ENCODE measurements around the gene CATSPERZ. TPM values are rescaled to one million over a fixed set of nuclear protein-coding genes. Genes with fewer than 3 reads are reported as not detected.
A peak's percentile ranks its signal among the peaks of the same experiment; 100 is the strongest.

CATSPERZ gene
- total and polyA plus RNA-seq, 2 of the 13 experiments (the other 11 are each of a cell fraction or from before 2014, with no cell fraction given): 0.22 to 0.48 TPM

- TF ChIP-seq SATB2 (CRISPR knock-in tag; IDR thresholded peaks at IDR 0.05): 0 out of 2 replicates have a peak, but pooled peaks have one; percentile 28
- TF ChIP-seq, protein P1, sequence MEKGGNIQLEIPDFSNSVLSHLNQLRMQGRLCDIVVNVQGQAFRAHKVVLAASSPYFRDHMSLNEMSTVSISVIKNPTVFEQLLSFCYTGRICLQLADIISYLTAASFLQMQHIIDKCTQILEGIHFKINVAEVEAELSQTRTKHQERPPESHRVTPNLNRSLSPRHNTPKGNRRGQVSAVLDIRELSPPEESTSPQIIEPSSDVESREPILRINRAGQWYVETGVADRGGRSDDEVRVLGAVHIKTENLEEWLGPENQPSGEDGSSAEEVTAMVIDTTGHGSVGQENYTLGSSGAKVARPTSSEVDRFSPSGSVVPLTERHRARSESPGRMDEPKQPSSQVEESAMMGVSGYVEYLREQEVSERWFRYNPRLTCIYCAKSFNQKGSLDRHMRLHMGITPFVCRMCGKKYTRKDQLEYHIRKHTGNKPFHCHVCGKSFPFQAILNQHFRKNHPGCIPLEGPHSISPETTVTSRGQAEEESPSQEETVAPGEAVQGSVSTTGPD (CRISPR knock-in tag; IDR thresholded peaks at IDR 0.05): no peak
- TF ChIP-seq ZNF510 (CRISPR knock-in tag; IDR thresholded peaks at IDR 0.05; ENCODE audit: low read depth): no peak
- no peak for TF ChIP-seq HCFC1 (IDR thresholded peaks at IDR 0.05; ENCODE audit: low read depth, low read length)
- TF ChIP-seq AHR (CRISPR knock-in tag; IDR thresholded peaks at IDR 0.05): no peak
- TF ChIP-seq ZNF430 (CRISPR knock-in tag; IDR thresholded peaks at IDR 0.05): no peak
- TF ChIP-seq SP140L (CRISPR knock-in tag; IDR thresholded peaks at IDR 0.05; ENCODE audit: borderline replicate concordance): no peak
- TF ChIP-seq MYC (CRISPR knock-in tag; IDR thresholded peaks at IDR 0.05; ENCODE audit: borderline replicate concordance): peak; percentile 50; the same call in 1 of the 2 replicates
- TF ChIP-seq NCOA1 (CRISPR knock-in tag; IDR thresholded peaks at IDR 0.05): peak; percentile 87; the same call in 1 of the 2 replicates
- TF ChIP-seq ZNF672 (CRISPR knock-in tag; IDR thresholded peaks at IDR 0.05): no peak
- TF ChIP-seq ZNF10 (CRISPR knock-in tag; IDR thresholded peaks at IDR 0.05; ENCODE audit: borderline replicate concordance, low read depth): no peak
- TF ChIP-seq BRF2 (CRISPR knock-in tag; IDR thresholded peaks at IDR 0.05): no peak
- peak; percentile 72 for TF ChIP-seq RBM39 (IDR thresholded peaks at IDR 0.05; ENCODE audit: low read depth, low read length, poor library complexity, severe bottlenecking)
- peak; percentile 79 for TF ChIP-seq KDM2A (CRISPR knock-in tag; IDR thresholded peaks at IDR 0.05; ENCODE audit: borderline replicate concordance, low read depth)
- peak; percentile 70; the same call in 1 of the 2 replicates for TF ChIP-seq SNAPC2 (CRISPR knock-in tag; IDR thresholded peaks at IDR 0.05)
- TF ChIP-seq ZNF17 (CRISPR knock-in tag; IDR thresholded peaks at IDR 0.05): no peak
- TF ChIP-seq ZNF329 (CRISPR knock-in tag; IDR thresholded peaks at IDR 0.05; ENCODE audit: low read depth): no peak
- no peak for TF ChIP-seq SRSF4 (IDR thresholded peaks at IDR 0.05; ENCODE audit: low read depth, low read length, poor library complexity, severe bottlenecking)
- TF ChIP-seq ASH2L (IDR thresholded peaks at IDR 0.05; ENCODE audit: insufficient read length, low read depth, low read length): no peak
- 0 out of 2 replicates have a peak, but pooled peaks have one; percentile 10 for TF ChIP-seq PAWR (CRISPR knock-in tag; IDR thresholded peaks at IDR 0.05; ENCODE audit: borderline replicate concordance)
- peak; percentile 78 for TF ChIP-seq UBTF (CRISPR knock-in tag; IDR thresholded peaks at IDR 0.05)
- no peak for TF ChIP-seq ZNF235 (CRISPR knock-in tag; IDR thresholded peaks at IDR 0.05; ENCODE audit: borderline replicate concordance)
- TF ChIP-seq ZNF761 (CRISPR knock-in tag; conservative IDR thresholded peaks at IDR 0.05): no peak; the same call in 1 of the 2 replicates
- TF ChIP-seq MAX (IDR thresholded peaks at IDR 0.05): peak; percentile 45
- no peak for TF ChIP-seq FOXP1 (IDR thresholded peaks at IDR 0.05)
- no peak for TF ChIP-seq FOXP1 (CRISPR knock-in tag; IDR thresholded peaks at IDR 0.05)
Measured at GRCh38 chr11:64284048-64284961, 15.9 kb upstream of the CATSPERZ start, which contains the start of gene BAD (continued).

All from HepG2 (cell line).